Immature natural killer cell (primary cell): ENCODE data around the gene GDNF. TPM values are rescaled to one million over a fixed set of nuclear protein-coding genes. Genes with fewer than 3 reads are reported as not detected.

ENCODE experiments used
- DNase-seq, 3 donors: peaks; one replicate each; pipeline ENCODE4 v3.0.0; 2022; ENCODE audit warnings: mixed read lengths in 1 of 3
- H3K27ac Mint-ChIP-seq, 6 donors: one replicate each; pipeline ENCODE4 v1.8.0; 2020; ENCODE audit warnings: mixed read lengths in 6 of 6, mild to moderate bottlenecking in 5 of 6, inconsistent platforms in 4 of 6, moderate library complexity in 3 of 6
- H3K27me3 Mint-ChIP-seq, 3 donors: one replicate each; pipeline ENCODE4 v1.8.0; 2020 to 2021; ENCODE audit warnings: low read depth in 3 of 3, mild to moderate bottlenecking in 3 of 3, mixed read lengths in 3 of 3, moderate library complexity in 3 of 3, inconsistent platforms in 1 of 3
- H3K36me3 Mint-ChIP-seq, 3 donors: one replicate each; pipeline ENCODE4 v1.8.0; 2020; ENCODE audit warnings: mixed read lengths in 3 of 3, inconsistent platforms in 2 of 3, mild to moderate bottlenecking in 2 of 3
- H3K4me1 Mint-ChIP-seq, 2 donors: one replicate each; pipeline ENCODE4 v1.8.0; 2020; ENCODE audit warnings: inconsistent platforms in 2 of 2, mild to moderate bottlenecking in 2 of 2, mixed read lengths in 2 of 2, moderate library complexity in 1 of 2
- H3K4me3 Mint-ChIP-seq, 5 donors: one replicate each; pipeline ENCODE4 v1.8.0; 2020; ENCODE audit warnings: mild to moderate bottlenecking in 5 of 5, mixed read lengths in 5 of 5, inconsistent platforms in 3 of 5, moderate library complexity in 3 of 5
- H3K9me3 Mint-ChIP-seq, 6 donors: one replicate each; pipeline ENCODE4 v1.8.0; 2020; ENCODE audit warnings: mild to moderate bottlenecking in 6 of 6, mixed read lengths in 6 of 6, inconsistent platforms in 4 of 6, moderate library complexity in 3 of 6
- polyA plus RNA-seq, 3 donors: library from polyadenylated mRNA; unstranded; fragments of 300-500 nt; fragmentation: Illumina TruSeq; gene quantifications; one replicate each; pipeline ENCODE4 v1.2.3, GENCODE V29; 2021

GDNF gene
- polyA plus RNA-seq, 3 donors from 2014 or later = not detected

GRCh38 chr5:37776826-37777225 is 63.0 kb downstream of the GDNF start:
- H3K9me3 Mint-ChIP-seq = peaks cover 8 to 25% (median 14%) of the 10 kb centered on the region in 6 donors
- no peaks in the 10 kb centered on the region for H3K4me1 Mint-ChIP-seq
- DNase-seq = no peak
- H3K36me3 Mint-ChIP-seq = peaks cover 0 to 4% (median 4%) of the 10 kb centered on the region in 3 donors
- H3K4me3 Mint-ChIP-seq = no peak overlapping the region
- H3K27me3 Mint-ChIP-seq = peaks cover 1 to 8% (median 4%) of the 10 kb centered on the region in 3 donors
- no peak overlapping the region for H3K27ac Mint-ChIP-seq

GRCh38 chr5:37774912-37775483 is 64.8 kb downstream of the GDNF start:
- no peaks in the 10 kb centered on the region for H3K4me1 Mint-ChIP-seq

GRCh38 chr5:37773809-37774208 is 66.0 kb downstream of the GDNF start:
- H3K27ac Mint-ChIP-seq = no peak overlapping the region

More at GRCh38 chr5:37774912-37775483, 64.8 kb downstream of the GDNF start:
- no peak for DNase-seq
- Mint-ChIP-seq H3K4me3 (no peak overlapping the region), H3K27me3 (peaks cover 1 to 8% (median 5%) of the 10 kb centered on the region in 3 donors), H3K36me3 (peaks cover 0 to 4% (median 4%) of the 10 kb centered on the region in 3 donors), H3K27ac (no peak overlapping the region), H3K9me3 (peaks cover 8 to 27% (median 14%) of the 10 kb centered on the region in 6 donors)

GRCh38 chr5:37772255-37772654 is 67.6 kb downstream of the GDNF start:
- Mint-ChIP-seq H3K27ac (no peak overlapping the region), H3K4me3 (no peak overlapping the region), H3K4me1 (no peaks in the 10 kb centered on the region), H3K9me3 (peaks cover 8 to 27% (median 12%) of the 10 kb centered on the region in 6 donors), H3K36me3 (peaks cover 4 to 7% (median 5%) of the 10 kb centered on the region in 3 donors), H3K27me3 (peaks cover 1 to 9% (median 5%) of the 10 kb centered on the region in 3 donors)
- no peak for DNase-seq

More at GRCh38 chr5:37773809-37774208, 66.0 kb downstream of the GDNF start:
- Mint-ChIP-seq H3K36me3 (peaks cover 0 to 4% (median 4%) of the 10 kb centered on the region in 3 donors), H3K9me3 (peaks cover 8 to 27% (median 14%) of the 10 kb centered on the region in 6 donors), H3K27me3 (peaks cover 1 to 8% (median 5%) of the 10 kb centered on the region in 3 donors), H3K4me1 (no peaks in the 10 kb centered on the region), H3K4me3 (no peak overlapping the region)
- DNase-seq = no peak

GRCh38 chr5:37771731-37772130 is 68.1 kb downstream of the GDNF start:
- no peak overlapping the region for H3K4me3 Mint-ChIP-seq
- no peak overlapping the region for H3K27ac Mint-ChIP-seq
- no peaks in the 10 kb centered on the region for H3K4me1 Mint-ChIP-seq
- H3K36me3 Mint-ChIP-seq = peaks cover 4 to 7% (median 5%) of the 10 kb centered on the region in 3 donors
- no peak for DNase-seq
- H3K27me3 Mint-ChIP-seq = peaks cover 1 to 9% (median 5%) of the 10 kb centered on the region in 3 donors
- H3K9me3 Mint-ChIP-seq = peaks cover 8 to 27% (median 12%) of the 10 kb centered on the region in 6 donors

GRCh38 chr5:37771203-37771611 is 68.6 kb downstream of the GDNF start:
- H3K36me3 Mint-ChIP-seq = peaks cover 4 to 7% (median 5%) of the 10 kb centered on the region in 3 donors
- peaks cover 4 to 9% (median 5%) of the 10 kb centered on the region in 3 donors for H3K27me3 Mint-ChIP-seq
- H3K4me1 Mint-ChIP-seq = no peaks in the 10 kb centered on the region
- no peak overlapping the region for H3K27ac Mint-ChIP-seq
- DNase-seq = no peak
- H3K4me3 Mint-ChIP-seq = no peak overlapping the region
- H3K9me3 Mint-ChIP-seq = peaks cover 8 to 27% (median 12%) of the 10 kb centered on the region in 6 donors

- DNase-seq = no peak
- no peak overlapping the region for H3K27ac Mint-ChIP-seq
- H3K4me3 Mint-ChIP-seq = no peak overlapping the region
Observed at GRCh38 chr5:37770786-37771185, 69.1 kb downstream of the GDNF start.

GRCh38 chr5:37769840-37770239 is 70.0 kb downstream of the GDNF start:
- H3K4me1 Mint-ChIP-seq = no peaks in the 10 kb centered on the region
- no peak overlapping the region for H3K4me3 Mint-ChIP-seq
- no peak for DNase-seq
- H3K27me3 Mint-ChIP-seq = peaks cover 2 to 5% (median 3%) of the 10 kb centered on the region in 3 donors
- H3K9me3 Mint-ChIP-seq = peaks cover under 1 to 16% (median 6%) of the 10 kb centered on the region in 6 donors
- H3K27ac Mint-ChIP-seq = no peak overlapping the region
- peaks cover under 1 to 5% (median 4%) of the 10 kb centered on the region in 3 donors for H3K36me3 Mint-ChIP-seq

More at GRCh38 chr5:37770786-37771185, 69.1 kb downstream of the GDNF start:
- Mint-ChIP-seq H3K36me3 (peaks cover 4 to 7% (median 5%) of the 10 kb centered on the region in 3 donors), H3K27me3 (peaks cover 4 to 8% (median 5%) of the 10 kb centered on the region in 3 donors), H3K4me1 (no peaks in the 10 kb centered on the region), H3K9me3 (peaks cover 6 to 22% (median 11%) of the 10 kb centered on the region in 6 donors)

- no peak overlapping the region for H3K27ac Mint-ChIP-seq
- peaks cover 2 to 5% (median 3%) of the 10 kb centered on the region in 3 donors for H3K27me3 Mint-ChIP-seq
- H3K9me3 Mint-ChIP-seq = peaks cover 0 to 13% (median 5%) of the 10 kb centered on the region in 6 donors
- peaks cover 0 to 5% (median 3%) of the 10 kb centered on the region in 3 donors for H3K36me3 Mint-ChIP-seq
- no peak overlapping the region for H3K4me3 Mint-ChIP-seq
- H3K4me1 Mint-ChIP-seq = no peaks in the 10 kb centered on the region
- no peak for DNase-seq
Observed at GRCh38 chr5:37769108-37769507, 70.7 kb downstream of the GDNF start.

- no peak overlapping the region for H3K4me3 Mint-ChIP-seq
- H3K27ac Mint-ChIP-seq = no peak overlapping the region
- peaks cover 0 to 7% (median 2%) of the 10 kb centered on the region in 6 donors for H3K9me3 Mint-ChIP-seq
- H3K27me3 Mint-ChIP-seq = peaks cover 2 to 5% (median 3%) of the 10 kb centered on the region in 3 donors
- DNase-seq = no peak
- H3K4me1 Mint-ChIP-seq = no peaks in the 10 kb centered on the region
- H3K36me3 Mint-ChIP-seq = peaks cover 0 to 5% (median 3%) of the 10 kb centered on the region in 3 donors
Observed at GRCh38 chr5:37768371-37768770, 71.5 kb downstream of the GDNF start.

GRCh38 chr5:37767961-37768360 is 71.9 kb downstream of the GDNF start:
- Mint-ChIP-seq H3K4me1 (no peaks in the 10 kb centered on the region), H3K9me3 (peaks cover 0 to 6% (median 0%) of the 10 kb centered on the region in 6 donors), H3K4me3 (no peak overlapping the region), H3K27ac (no peak overlapping the region), H3K27me3 (peaks cover 2 to 5% (median 3%) of the 10 kb centered on the region in 3 donors), H3K36me3 (peaks cover 0 to 5% (median 3%) of the 10 kb centered on the region in 3 donors)
- no peak for DNase-seq

- Mint-ChIP-seq H3K9me3 (peaks cover 0 to 6% (median 0%) of the 10 kb centered on the region in 6 donors), H3K27ac (no peak overlapping the region), H3K4me3 (no peak overlapping the region), H3K36me3 (peaks cover 0 to 5% (median 3%) of the 10 kb centered on the region in 3 donors), H3K27me3 (peaks cover 2 to 3% (median 3%) of the 10 kb centered on the region in 3 donors), H3K4me1 (no peaks in the 10 kb centered on the region)
- no peak for DNase-seq
Observed at GRCh38 chr5:37767251-37767650, 72.6 kb downstream of the GDNF start.
